Kidney epithelial cell (primary cell): ENCODE results near the gene VDR. TPM values are rescaled to one million over a fixed set of nuclear protein-coding genes. Genes with fewer than 3 reads are reported as not detected.

Experiments
- DNase-seq: peaks from one replicate; pipeline ENCODE4 v3.0.0-alpha.2; 2010; ENCODE audit warnings: low read depth
- H3K27me3 ChIP-seq: 2 replicates; pipeline ENCODE4 v1.6.0; 2011; ENCODE audit warnings: low read length; ENCODE audit not compliant: control insufficient read depth, insufficient read depth
- H3K36me3 ChIP-seq: 2 replicates; pipeline ENCODE4 v1.5.1; 2011; ENCODE audit warnings: low read length; ENCODE audit not compliant: control insufficient read depth, insufficient read depth
- H3K4me3 ChIP-seq: 2 replicates; pipeline ENCODE4 v1.5.1; 2011; ENCODE audit warnings: low read depth, mild to moderate bottlenecking, control low read depth, low read length
- CTCF ChIP-seq: IDR thresholded peaks from 2 replicates; pipeline ENCODE4 v1.5.1; 2011; ENCODE audit warnings: mild to moderate bottlenecking, moderate library complexity, low read length, control low read depth, inconsistent platforms; ENCODE audit not compliant: insufficient read depth, poor library complexity, severe bottlenecking
- total RNA-seq: library from RNA; depleted of rRNA; stranded (reverse); fragments of >200 nt; gene quantifications from 2 replicates; pipeline ENCODE4 v1.2.3, GENCODE V29; 2015

Gene VDR
- total RNA-seq, 1 donor from 2014 or later, result 21.9 TPM

- H3K4me3 ChIP-seq, result no peak overlapping the region
- TF ChIP-seq CTCF, result no peak
- no peaks in the 10 kb centered on the region for H3K27me3 ChIP-seq
- no peak for DNase-seq
- no peaks in the 10 kb centered on the region for H3K36me3 ChIP-seq
These were observed 46.1 kb downstream of the VDR start for GRCh38 chr12:47858511-47859266.

DNA sequence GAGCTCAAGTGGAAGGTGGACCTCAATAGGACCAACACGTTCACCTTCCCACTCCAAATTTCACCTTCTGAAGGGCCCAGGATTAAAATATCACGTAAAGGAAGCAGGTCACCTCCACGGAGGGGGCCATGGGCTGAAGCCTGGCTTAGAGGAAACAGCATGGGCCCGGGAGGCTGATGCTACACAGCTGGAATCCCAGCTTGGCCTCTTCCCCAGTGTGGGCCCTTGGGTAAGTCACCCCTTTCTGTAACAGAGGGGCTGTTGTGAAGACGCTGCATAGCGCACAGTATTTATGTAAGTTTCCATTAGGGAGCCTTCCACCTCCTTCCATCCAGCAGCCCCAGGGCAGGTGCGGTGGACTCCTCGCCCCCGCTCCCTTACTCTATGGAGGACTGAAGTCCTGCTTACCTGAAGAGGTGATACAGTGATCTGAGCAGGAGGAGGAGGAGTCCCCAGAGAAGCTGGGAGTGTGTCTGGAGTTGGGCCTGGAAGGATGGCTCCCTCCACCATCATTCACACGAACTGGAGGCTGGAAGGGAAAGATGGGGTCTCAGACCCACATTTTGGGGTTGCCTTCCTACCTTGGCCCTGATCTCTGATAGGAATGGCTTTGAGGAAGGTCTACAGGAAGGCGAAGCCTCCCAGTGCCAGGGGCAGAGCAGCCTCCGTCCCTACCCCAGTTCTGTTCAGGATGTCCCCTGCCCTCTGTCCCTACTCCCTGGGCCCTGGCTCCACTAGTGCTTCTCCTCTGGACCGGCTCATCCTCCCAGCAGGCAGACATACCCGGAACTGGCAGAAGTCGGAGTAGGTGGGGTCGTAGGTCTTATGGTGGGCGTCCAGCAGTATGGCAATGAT, 47.8 kb downstream of the VDR start:
- TF ChIP-seq CTCF, result no peak
- no peak overlapping the region for H3K4me3 ChIP-seq
- H3K36me3 ChIP-seq, result no peaks in the 10 kb centered on the region
- no peaks in the 10 kb centered on the region for H3K27me3 ChIP-seq
- no peak for DNase-seq

- TF ChIP-seq CTCF, result no peak
- no peaks in the 10 kb centered on the region for H3K27me3 ChIP-seq
- no peaks in the 10 kb centered on the region for H3K36me3 ChIP-seq
- no peak overlapping the region for H3K4me3 ChIP-seq
- DNase-seq, result no peak
These were observed 48.7 kb downstream of the VDR start for GRCh38 chr12:47856094-47856493.

DNA sequence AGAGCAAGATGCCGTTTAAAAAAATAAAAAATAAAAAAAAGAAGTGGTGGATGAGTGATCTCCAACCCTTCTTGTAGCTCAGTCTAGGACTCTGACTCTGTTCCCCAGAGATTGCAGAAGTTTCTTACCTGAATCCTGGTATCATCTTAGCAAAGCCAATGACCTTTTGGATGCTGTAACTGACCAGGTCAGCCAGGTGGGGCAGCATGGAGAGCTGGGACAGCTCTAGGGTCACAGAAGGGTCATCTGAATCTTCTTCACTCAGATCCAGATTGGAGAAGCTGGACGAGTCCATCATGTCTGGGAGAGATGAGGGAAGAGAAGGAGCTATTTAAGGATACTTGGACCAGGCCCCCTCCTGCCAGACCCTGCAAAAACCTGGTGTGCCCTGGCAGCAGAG, 49.3 kb downstream of the VDR start:
- DNase-seq, result no peak
- no peaks in the 10 kb centered on the region for H3K27me3 ChIP-seq
- H3K4me3 ChIP-seq, result no peak overlapping the region
- no peaks in the 10 kb centered on the region for H3K36me3 ChIP-seq
- TF ChIP-seq CTCF, result no peak

GRCh38 chr12:47854531-47854930, 50.3 kb downstream of the VDR start:
- H3K36me3 ChIP-seq, result no peaks in the 10 kb centered on the region

More at GRCh38 chr12:47854531-47854930, 50.3 kb downstream of the VDR start:
- Histone ChIP-seq H3K27me3 (no peaks in the 10 kb centered on the region), H3K4me3 (no peak overlapping the region)
- no peak for DNase-seq
- TF ChIP-seq CTCF, result no peak
